Upper lobe of left lung (tissue), 6 donors: ENCODE data around the gene TRIM47. TPM values are rescaled to one million over a fixed set of nuclear protein-coding genes. Genes with fewer than 3 reads are reported as not detected.
A peak's percentile ranks its signal among the peaks of the same experiment; 100 is the strongest.

Experiments
- ATAC-seq, 2 donors: fragments of 200-7000 bp; cut with Tn5 transposase; one replicate each; pipeline ENCODE4 v1.9.1; 2022; ENCODE audit warnings: mild to moderate bottlenecking in 2 of 2, moderate library complexity in 2 of 2; ENCODE audit not compliant: low FRiP score in 2 of 2
- DNase-seq, 2 donors: peaks; one replicate each; pipeline ENCODE4 v3.0.0-alpha.2; 2019 to 2020
- H3K27ac ChIP-seq, 4 donors: fragments of 200-600 bp; sonication (generic); one replicate each; pipeline ENCODE4 v1.5.1; 2016 to 2019
- H3K27me3 ChIP-seq, 4 donors: fragments of 200-600 bp; sonication (generic); one replicate each; pipeline ENCODE4 v1.5.1; 2017 to 2019
- H3K36me3 ChIP-seq, 4 donors: fragments of 200-600 bp; sonication (generic); one replicate each; pipeline ENCODE4 v1.5.1; 2016 to 2019
- H3K4me1 ChIP-seq, 4 donors: fragments of 200-600 bp; sonication (generic); one replicate each; pipeline ENCODE4 v1.5.1; 2018 to 2019
- H3K4me3 ChIP-seq, 4 donors: fragments of 200-600 bp; sonication (generic); one replicate each; pipeline ENCODE4 v1.5.1; 2017 to 2019; ENCODE audit warnings: mild to moderate bottlenecking in 2 of 4, moderate library complexity in 1 of 4
- H3K9me3 ChIP-seq, 4 donors: fragments of 200-600 bp; sonication (generic); one replicate each; pipeline ENCODE4 v1.5.1; 2018 to 2019
- CTCF ChIP-seq, 6 experiments: fragments of 450-650 bp in 4 of 6; fragments of 200-600 bp in 2 of 6; sonication (generic) in 2 of 6; IDR thresholded peaks; one replicate each; pipeline ENCODE4 v1.5.1; 2016 to 2019; ENCODE audit warnings: antibody characterized with exemption in 6 of 6
- EP300 ChIP-seq, 4 donors: sonication (generic); formaldehyde crosslinking; IDR thresholded peaks; one replicate each; pipeline ENCODE4 v1.5.1; 2017; ENCODE audit warnings: antibody characterized with exemption in 4 of 4, control low read depth in 2 of 4
- POLR2A ChIP-seq, 4 donors: fragments of 450-650 bp; IDR thresholded peaks; one replicate each; pipeline ENCODE4 v1.5.1; 2016 to 2017; ENCODE audit warnings: antibody characterized with exemption in 4 of 4, mild to moderate bottlenecking in 2 of 4
- POLR2AphosphoS5 ChIP-seq, 2 donors: sonication (generic); formaldehyde crosslinking; IDR thresholded peaks; one replicate each; pipeline ENCODE4 v1.5.1; 2017; ENCODE audit warnings: antibody characterized with exemption in 2 of 2
- WGBS, 2 donors: methylation state at CpG; one replicate each; pipeline ENCODE4 v1.1.5; 2017 to 2018; 5-methylcytosine and 5-hydroxymethylcytosine counted together
- total RNA-seq, 6 donors: library from RNA; depleted of rRNA in 4 of 6; stranded (reverse); fragments of >200 nt in 4 of 6; gene quantifications; one replicate each; pipeline versions ENCODE4 v1.1.0 to v1.2.1, GENCODE V29; 2016 to 2021
- donor health status: DM: no; HTN: no; CAD: no; lungs with moderate emphysema.
- donor health status: DM: no; HTN: yes; CAD: no; lungs with severe emphysema.

TRIM47 gene
- total RNA-seq, 6 donors from 2014 or later = 20.1 to 55.6 (median 33.3) TPM

- peaks cover under 1 to 10% (median 5%) of the 10 kb centered on the region in 4 donors for H3K4me1 ChIP-seq
- DNase-seq = no peak
- H3K9me3 ChIP-seq = no peaks in the 10 kb centered on the region
- TF ChIP-seq EP300 (IDR thresholded peaks at IDR 0.05) (no peak), POLR2A (IDR thresholded peaks at IDR 0.05) (no peak), CTCF (IDR thresholded peaks at IDR 0.05) (no peak), POLR2AphosphoS5 (IDR thresholded peaks at IDR 0.05) (no peak)
- WGBS, 2 donors = 79 to 87% methylated on average over 6 to 7 of the region's 7 CpGs
- peaks cover 0 to 61% (median 43%) of the 10 kb centered on the region in 4 donors for H3K36me3 ChIP-seq
- H3K4me3 ChIP-seq = no peak overlapping the region
- no peaks in the 10 kb centered on the region for H3K27me3 ChIP-seq
- H3K27ac ChIP-seq = no peak overlapping the region
- no peak for ATAC-seq
Observed at GRCh38 chr17:75837899-75838298, 40.5 kb downstream of the TRIM47 start.

- ATAC-seq (no peak), DNase-seq (no peak)
- H3K4me1 ChIP-seq = peaks cover 0 to 14% (median 7%) of the 10 kb centered on the region in 4 donors
- H3K27me3 ChIP-seq = no peaks in the 10 kb centered on the region
- H3K4me3 ChIP-seq = no peak overlapping the region
- peaks cover 0 to 57% (median 43%) of the 10 kb centered on the region in 4 donors for H3K36me3 ChIP-seq
- H3K27ac ChIP-seq = no peak overlapping the region
- WGBS, 2 donors = 84 to 86% methylated on average over 9 of the region's 9 CpGs
- no peaks in the 10 kb centered on the region for H3K9me3 ChIP-seq
- no peak for TF ChIP-seq POLR2A (IDR thresholded peaks at IDR 0.05)
- no peak for TF ChIP-seq CTCF (IDR thresholded peaks at IDR 0.05)
- TF ChIP-seq EP300 (IDR thresholded peaks at IDR 0.05) = no peak
- TF ChIP-seq POLR2AphosphoS5 (IDR thresholded peaks at IDR 0.05) = no peak
Observed at GRCh38 chr17:75836605-75837004, 41.8 kb downstream of the TRIM47 start.

GRCh38 chr17:75835654-75835987, 42.8 kb downstream of the TRIM47 start:
- no peaks in the 10 kb centered on the region for H3K9me3 ChIP-seq
- ATAC-seq = no peak
- peaks cover 0 to 14% (median 7%) of the 10 kb centered on the region in 4 donors for H3K4me1 ChIP-seq
- WGBS, 2 donors = 96% methylated on average over 9 of the region's 9 CpGs; no CpG with 5 or more reads in 1 of the 2 donors
- DNase-seq = no peak
- no peak overlapping the region for H3K4me3 ChIP-seq
- H3K36me3 ChIP-seq = peaks cover 0 to 64% (median 50%) of the 10 kb centered on the region in 4 donors
- no peak for TF ChIP-seq POLR2AphosphoS5 (IDR thresholded peaks at IDR 0.05)
- no peak for TF ChIP-seq EP300 (IDR thresholded peaks at IDR 0.05)
- no peak for TF ChIP-seq CTCF (IDR thresholded peaks at IDR 0.05)
- no peak for TF ChIP-seq POLR2A (IDR thresholded peaks at IDR 0.05)
- no peaks in the 10 kb centered on the region for H3K27me3 ChIP-seq
- no peak overlapping the region for H3K27ac ChIP-seq

- ATAC-seq (no peak), DNase-seq (peak in 1 of 2 donors; percentile 89)
- Histone ChIP-seq H3K4me3 (no peak overlapping the region), H3K27me3 (no peaks in the 10 kb centered on the region), H3K36me3 (peaks cover 0 to 64% (median 50%) of the 10 kb centered on the region in 4 donors), H3K4me1 (peaks cover 0 to 14% (median 7%) of the 10 kb centered on the region in 4 donors), H3K9me3 (no peaks in the 10 kb centered on the region), H3K27ac (no peak overlapping the region)
- WGBS, 2 donors = 77 to 87% methylated on average over 6 to 24 of the region's 24 CpGs
- TF ChIP-seq POLR2AphosphoS5 (IDR thresholded peaks at IDR 0.05) (no peak), EP300 (IDR thresholded peaks at IDR 0.05) (no peak), CTCF (IDR thresholded peaks at IDR 0.05) (no peak), POLR2A (IDR thresholded peaks at IDR 0.05) (no peak)
Observed at GRCh38 chr17:75834928-75835653, 43.3 kb downstream of the TRIM47 start.
